ENCODE results near the gene GULP1. TPM values are rescaled to one million over a fixed set of nuclear protein-coding genes. Genes with fewer than 3 reads are reported as not detected.

GULP1 gene
- total and polyA plus RNA-seq, 10 of the 15 experiments (the other 5 are each of a cell fraction or from before 2014, with no cell fraction given) = 0.02 to 1.3 (median 0.15) TPM; not detected in 5

GRCh38 chr2:188285774-188286173 is 5.9 kb upstream of the GULP1 start:
- TF ChIP-seq EED (IDR thresholded peaks at IDR 0.05; ENCODE audit: low read depth) (no peak), ATF7 (IDR thresholded peaks at IDR 0.05; ENCODE audit: low read depth) (no peak), BHLHE40 (IDR thresholded peaks at IDR 0.05; ENCODE audit: borderline replicate concordance in 1 of 2, low read depth in 2 of 2, low read length in 1 of 2) (no peak), MTA3 (IDR thresholded peaks at IDR 0.05; ENCODE audit: borderline replicate concordance, low read length) (no peak), BACH1 (IDR thresholded peaks at IDR 0.05; ENCODE audit: borderline replicate concordance) (no peak), TAF1 (IDR thresholded peaks at IDR 0.05; ENCODE audit: borderline replicate concordance, low read depth, low read length) (no peak), NKRF (conservative IDR thresholded peaks at IDR 0.05) (no peak), ATF2 (IDR thresholded peaks at IDR 0.05; ENCODE audit: low read length) (no peak), DPF2 (IDR thresholded peaks at IDR 0.05) (no peak), ZBTB40 (IDR thresholded peaks at IDR 0.05; ENCODE audit: borderline replicate concordance) (no peak), ZBTB33 (IDR thresholded peaks at IDR 0.05) (no peak), TARDBP (IDR thresholded peaks at IDR 0.05; ENCODE audit: borderline replicate concordance) (no peak), HDGF (IDR thresholded peaks at IDR 0.05) (no peak)
- TF ChIP-seq, protein P1, sequence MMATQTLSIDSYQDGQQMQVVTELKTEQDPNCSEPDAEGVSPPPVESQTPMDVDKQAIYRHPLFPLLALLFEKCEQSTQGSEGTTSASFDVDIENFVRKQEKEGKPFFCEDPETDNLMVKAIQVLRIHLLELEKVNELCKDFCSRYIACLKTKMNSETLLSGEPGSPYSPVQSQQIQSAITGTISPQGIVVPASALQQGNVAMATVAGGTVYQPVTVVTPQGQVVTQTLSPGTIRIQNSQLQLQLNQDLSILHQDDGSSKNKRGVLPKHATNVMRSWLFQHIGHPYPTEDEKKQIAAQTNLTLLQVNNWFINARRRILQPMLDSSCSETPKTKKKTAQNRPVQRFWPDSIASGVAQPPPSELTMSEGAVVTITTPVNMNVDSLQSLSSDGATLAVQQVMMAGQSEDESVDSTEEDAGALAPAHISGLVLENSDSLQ (IDR thresholded peaks at IDR 0.05) = no peak
- no peak overlapping the region for H3K27ac ChIP-seq (ENCODE audit: control insufficient read depth, insufficient read depth)
- ChIA-PET POLR2A (no interaction called here), SMC1A (ENCODE audit: uncharacterized antibody, unreplicated experiment) (interaction anchor here (0.7 kb wide), 1 partner anchor 12 kb away, joined by 5 read pairs; no protein-coding TSS in a partner anchor), CTCF (no interaction called here), RAD21 (ENCODE audit: unreplicated experiment) (no interaction called here)
- 53% methylated on average over 2 of the region's 2 CpGs for WGBS (ENCODE audit: insufficient coverage, insufficient replicate concordance, low lambda C conversion rate, missing lambda C conversion rate)
- H3K9me3 ChIP-seq (replicated peaks; ENCODE audit: control insufficient read depth, insufficient read depth, low read length) = no peaks in the 10 kb centered on the region
- H4K20me1 ChIP-seq (ENCODE audit: control insufficient read depth, insufficient read depth) = no peaks in the 10 kb centered on the region
- ATAC-seq = no peak
- H3K79me2 ChIP-seq (ENCODE audit: control insufficient read depth, insufficient read depth, low read length) = no peaks in the 10 kb centered on the region
- no peaks in the 10 kb centered on the region for H3K36me3 ChIP-seq (ENCODE audit: control insufficient read depth in 2 of 2, insufficient read depth in 2 of 2, low read length in 1 of 2)
- H2AFZ ChIP-seq (ENCODE audit: control insufficient read depth, low read depth, low read length) = no peak overlapping the region
- no peaks in the 10 kb centered on the region for H3K4me1 ChIP-seq (ENCODE audit: control insufficient read depth, insufficient read depth, low read length)
- no peak for FAIRE-seq
- no peak overlapping the region for H3K9ac ChIP-seq (ENCODE audit: control insufficient read depth, insufficient read depth, low read length)
- DNase-seq (ENCODE audit: low read depth, low spot score) = no peak
- intact Hi-C loops (cut with micrococcal nuclease; ENCODE audit: unreplicated experiment) = no loop called here
- peaks cover 0 to 1% of the 10 kb centered on the region in 2 experiments; a peak in 1 of 4 replicates for H3K27me3 ChIP-seq (replicated peaks in 1 of 2; ENCODE audit: control insufficient read depth in 2 of 2, insufficient read depth in 2 of 2, low read length in 1 of 2)
- no peak overlapping the region for H3K4me3 ChIP-seq
- in situ Hi-C loops (cut with MboI) = no loop called here
- no peak overlapping the region for H3K4me2 ChIP-seq (ENCODE audit: control insufficient read depth, insufficient read depth)
- BruUV-seq (replicated peaks) = no TSS peak
